Measurements from ENCODE around the gene SERPINA5. TPM values are rescaled to one million over a fixed set of nuclear protein-coding genes. Genes with fewer than 3 reads are reported as not detected.
"Not testable (repeated sequence)": the region's sequence is repeated elsewhere in the genome, so short reads cannot be mapped to it uniquely, and the experiment has no call there.

The SERPINA5 gene
- total and polyA plus RNA-seq, 4 experiments from 2014 or later, result not detected

- Histone ChIP-seq H3K4me3 (ENCODE audit: low read length in 2 of 2) (no peak overlapping the region), H3K4me1 (ENCODE audit: insufficient read depth, low read length) (no peaks in the 10 kb centered on the region), H3K36me3 (ENCODE audit: insufficient read depth, low read length) (no peaks in the 10 kb centered on the region), H3K27me3 (ENCODE audit: insufficient read depth, low read length) (no peaks in the 10 kb centered on the region), H3K27ac (ENCODE audit: low read depth, low read length) (no peak overlapping the region), H3K9me3 (ENCODE audit: control insufficient read depth in 1 of 2, low read length in 2 of 2) (no peaks in the 10 kb centered on the region)
- POLR2A ChIA-PET (ENCODE audit: partially characterized antibody), result no interaction called here
- H3K4me3 Mint-ChIP-seq, result no peak overlapping the region
- H3K36me3 Mint-ChIP-seq, result no peaks in the 10 kb centered on the region
- no peak overlapping the region for H3K27ac Mint-ChIP-seq
- peaks cover 5 to 6% of the 10 kb centered on the region in 2 donors for H3K27me3 Mint-ChIP-seq
- intact Hi-C loops (cut with micrococcal nuclease), result no loop called here
- CTCF ChIA-PET (ENCODE audit: partially characterized antibody), result no interaction called here
- no peak for DNase-seq
- H3K9me3 Mint-ChIP-seq, result peaks cover 0 to 7% (median 0%) of the 10 kb centered on the region in 8 donors
- H3K4me1 Mint-ChIP-seq, result no peaks in the 10 kb centered on the region
Measured at GRCh38 chr14:94602722-94603121, 21.5 kb downstream of the SERPINA5 start.

GRCh38 chr14:94605361-94605760 is 24.1 kb downstream of the SERPINA5 start:
- CTCF ChIA-PET (ENCODE audit: partially characterized antibody), result no interaction called here
- H3K27me3 Mint-ChIP-seq, result peaks cover 5 to 6% of the 10 kb centered on the region in 2 donors

GRCh38 chr14:94608966-94609365 is 27.7 kb downstream of the SERPINA5 start:
- intact Hi-C loops (cut with micrococcal nuclease); H3K27me3 ChIP-seq (ENCODE audit: insufficient read depth, low read length); H3K27ac ChIP-seq (ENCODE audit: low read depth, low read length); H3K4me3 Mint-ChIP-seq; H3K9me3 ChIP-seq (ENCODE audit: control insufficient read depth in 1 of 2, low read length in 2 of 2); DNase-seq; H3K4me1 ChIP-seq (ENCODE audit: insufficient read depth, low read length); H3K4me1 Mint-ChIP-seq; POLR2A ChIA-PET (ENCODE audit: partially characterized antibody); H3K36me3 Mint-ChIP-seq; H3K27me3 Mint-ChIP-seq; CTCF ChIA-PET (ENCODE audit: partially characterized antibody); H3K36me3 ChIP-seq (ENCODE audit: insufficient read depth, low read length); H3K4me3 ChIP-seq (ENCODE audit: low read length in 2 of 2); H3K27ac Mint-ChIP-seq: not testable (repeated sequence)
- H3K9me3 Mint-ChIP-seq, result peaks cover 0 to 19% (median 3%) of the 10 kb centered on the region in 8 donors

More at GRCh38 chr14:94605361-94605760, 24.1 kb downstream of the SERPINA5 start:
- H3K27ac Mint-ChIP-seq, result no peak overlapping the region
- no peaks in the 10 kb centered on the region for H3K4me1 Mint-ChIP-seq
- peaks cover 0 to 19% (median 3%) of the 10 kb centered on the region in 8 donors for H3K9me3 Mint-ChIP-seq
- Histone ChIP-seq H3K36me3 (ENCODE audit: insufficient read depth, low read length) (no peaks in the 10 kb centered on the region), H3K27ac (ENCODE audit: low read depth, low read length) (no peak overlapping the region), H3K27me3 (ENCODE audit: insufficient read depth, low read length) (no peaks in the 10 kb centered on the region), H3K4me1 (ENCODE audit: insufficient read depth, low read length) (no peaks in the 10 kb centered on the region), H3K4me3 (ENCODE audit: low read length in 2 of 2) (no peak overlapping the region), H3K9me3 (ENCODE audit: control insufficient read depth in 1 of 2, low read length in 2 of 2) (no peaks in the 10 kb centered on the region)
- DNase-seq, result no peak
- intact Hi-C loops (cut with micrococcal nuclease), result no loop called here
- POLR2A ChIA-PET (ENCODE audit: partially characterized antibody), result no interaction called here
- no peak overlapping the region for H3K4me3 Mint-ChIP-seq
- no peaks in the 10 kb centered on the region for H3K36me3 Mint-ChIP-seq

GRCh38 chr14:94611179-94611578 is 30.0 kb downstream of the SERPINA5 start:
- peaks cover 0 to 19% (median 3%) of the 10 kb centered on the region in 8 donors for H3K9me3 Mint-ChIP-seq
- CTCF ChIA-PET (ENCODE audit: partially characterized antibody), result no interaction called here
- H3K27me3 Mint-ChIP-seq, result peaks cover 5 to 6% of the 10 kb centered on the region in 2 donors
- Histone ChIP-seq H3K9me3 (ENCODE audit: control insufficient read depth in 1 of 2, low read length in 2 of 2) (no peaks in the 10 kb centered on the region), H3K4me3 (ENCODE audit: low read length in 2 of 2) (no peak overlapping the region), H3K36me3 (ENCODE audit: insufficient read depth, low read length) (no peaks in the 10 kb centered on the region), H3K27me3 (ENCODE audit: insufficient read depth, low read length) (no peaks in the 10 kb centered on the region), H3K27ac (ENCODE audit: low read depth, low read length) (no peak overlapping the region), H3K4me1 (ENCODE audit: insufficient read depth, low read length) (no peaks in the 10 kb centered on the region)
- no peak for DNase-seq
- POLR2A ChIA-PET (ENCODE audit: partially characterized antibody), result no interaction called here
- H3K4me3 Mint-ChIP-seq, result no peak overlapping the region
- H3K4me1 Mint-ChIP-seq, result no peaks in the 10 kb centered on the region
- H3K27ac Mint-ChIP-seq, result no peak overlapping the region
- intact Hi-C loops (cut with micrococcal nuclease), result no loop called here
- no peaks in the 10 kb centered on the region for H3K36me3 Mint-ChIP-seq

- ChIA-PET CTCF (ENCODE audit: partially characterized antibody) (no interaction called here), POLR2A (ENCODE audit: partially characterized antibody) (interaction anchor here (0.5 kb wide), 1 partner anchor 302 kb away, joined by 3 read pairs; no protein-coding TSS in a partner anchor)
- H3K9me3 Mint-ChIP-seq, result peaks cover 3 to 21% (median 6%) of the 10 kb centered on the region in 8 donors
- no peaks in the 10 kb centered on the region for H3K4me1 Mint-ChIP-seq
- Histone ChIP-seq H3K27me3 (ENCODE audit: insufficient read depth, low read length) (no peaks in the 10 kb centered on the region), H3K4me3 (ENCODE audit: low read length in 2 of 2) (no peak within 1 kb of the TSS), H3K27ac (ENCODE audit: low read depth, low read length) (no peak within 1 kb of the TSS), H3K9me3 (ENCODE audit: control insufficient read depth in 1 of 2, low read length in 2 of 2) (no peaks in the 10 kb centered on the region), H3K4me1 (ENCODE audit: insufficient read depth, low read length) (no peaks in the 10 kb centered on the region), H3K36me3 (ENCODE audit: insufficient read depth, low read length) (no peaks in the 10 kb centered on the region)
- H3K27ac Mint-ChIP-seq, result no peak within 1 kb of the TSS
- H3K4me3 Mint-ChIP-seq, result no peak within 1 kb of the TSS
- no peaks in the 10 kb centered on the region for H3K36me3 Mint-ChIP-seq
- intact Hi-C loops (cut with micrococcal nuclease), result no loop called here
- DNase-seq, result no peak
- peaks cover 2% of the 10 kb centered on the region in 2 donors for H3K27me3 Mint-ChIP-seq
Measured at GRCh38 chr14:94612174-94612573, 30.9 kb downstream of the SERPINA5 start, which contains the start of gene SERPINA3. TSS of gene SERPINA3 (plus strand) at chr14:94612391. CDS start at chr14:94614442, 2,051 bp downstream.

- H3K36me3 ChIP-seq (ENCODE audit: insufficient read depth, low read length), result no peaks in the 10 kb centered on the region
- H3K27me3 Mint-ChIP-seq, result peaks cover 2% of the 10 kb centered on the region in 2 donors
- no peak for DNase-seq
- no peak overlapping the region for H3K4me3 Mint-ChIP-seq
- H3K27ac ChIP-seq (ENCODE audit: low read depth, low read length), result no peak overlapping the region
- H3K9me3 Mint-ChIP-seq, result peaks cover 3 to 25% (median 12%) of the 10 kb centered on the region in 8 donors
- CTCF ChIA-PET (ENCODE audit: partially characterized antibody), result no interaction called here
- no peaks in the 10 kb centered on the region for H3K4me1 ChIP-seq (ENCODE audit: insufficient read depth, low read length)
- H3K27ac Mint-ChIP-seq, result no peak overlapping the region
- no peaks in the 10 kb centered on the region for H3K27me3 ChIP-seq (ENCODE audit: insufficient read depth, low read length)
- intact Hi-C loops (cut with micrococcal nuclease), result no loop called here
- peaks cover 0 to 4% of the 10 kb centered on the region in 2 donors for H3K9me3 ChIP-seq (ENCODE audit: control insufficient read depth in 1 of 2, low read length in 2 of 2)
- H3K36me3 Mint-ChIP-seq, result no peaks in the 10 kb centered on the region
- POLR2A ChIA-PET (ENCODE audit: partially characterized antibody), result no interaction called here
- no peak overlapping the region for H3K4me3 ChIP-seq (ENCODE audit: low read length in 2 of 2)
- no peaks in the 10 kb centered on the region for H3K4me1 Mint-ChIP-seq
Measured at GRCh38 chr14:94612580-94613554, 31.6 kb downstream of the SERPINA5 start.

- ChIA-PET POLR2A (ENCODE audit: partially characterized antibody) (no interaction called here), CTCF (ENCODE audit: partially characterized antibody) (no interaction called here)
- Histone ChIP-seq H3K4me1 (ENCODE audit: insufficient read depth, low read length) (no peaks in the 10 kb centered on the region), H3K4me3 (ENCODE audit: low read length in 2 of 2) (no peak overlapping the region), H3K27ac (ENCODE audit: low read depth, low read length) (no peak overlapping the region), H3K9me3 (ENCODE audit: control insufficient read depth in 1 of 2, low read length in 2 of 2) (peaks cover 0 to 6% of the 10 kb centered on the region in 2 donors), H3K36me3 (ENCODE audit: insufficient read depth, low read length) (no peaks in the 10 kb centered on the region), H3K27me3 (ENCODE audit: insufficient read depth, low read length) (no peaks in the 10 kb centered on the region)
- no peak for DNase-seq
- no peak overlapping the region for H3K4me3 Mint-ChIP-seq
- H3K27ac Mint-ChIP-seq, result no peak overlapping the region
- intact Hi-C loops (cut with micrococcal nuclease), result no loop called here
- H3K36me3 Mint-ChIP-seq, result no peaks in the 10 kb centered on the region
- H3K4me1 Mint-ChIP-seq, result no peaks in the 10 kb centered on the region
- peaks cover 2% of the 10 kb centered on the region in 2 donors for H3K27me3 Mint-ChIP-seq
- peaks cover 6 to 30% (median 18%) of the 10 kb centered on the region in 8 donors for H3K9me3 Mint-ChIP-seq
Measured at GRCh38 chr14:94613720-94614644, 32.8 kb downstream of the SERPINA5 start.

Measured in CD4-positive, alpha-beta memory T cell (primary cell).